Measurements from ENCODE around the gene PTPRT. TPM values are rescaled to one million over a fixed set of nuclear protein-coding genes. Genes with fewer than 3 reads are reported as not detected.

The PTPRT gene
- total and polyA plus RNA-seq, 9 donors: under 0.01 to 3.2 (median 0.22) TPM; not detected in 1

DNA sequence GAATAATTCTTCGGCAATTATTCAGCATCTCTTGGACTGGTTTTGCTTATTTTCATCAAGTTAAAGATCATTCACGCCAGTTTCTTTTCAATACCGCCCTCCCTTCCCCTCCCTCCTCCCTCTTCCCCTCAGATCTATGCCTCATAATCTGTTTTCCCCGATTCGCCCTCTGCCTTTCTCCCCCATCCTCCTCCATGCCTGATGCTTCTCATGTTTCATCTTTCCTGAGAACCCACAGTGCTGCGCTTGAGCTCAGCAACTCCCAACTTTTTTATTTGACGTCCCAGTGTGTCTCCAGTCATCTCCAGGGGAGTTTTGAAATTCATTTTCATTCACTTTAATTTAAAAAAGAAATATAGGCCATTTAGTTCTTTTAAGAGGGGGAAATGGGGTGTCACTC is 142.7 kb downstream of the PTPRT start:
- no peak for DNase-seq
- H3K27ac ChIP-seq: no peak overlapping the region
- H3K4me1 ChIP-seq (ENCODE audit: insufficient read depth): no peaks in the 10 kb centered on the region
- 15 to 27% (median 22%) methylated on average over 7 of the region's 7 CpGs for WGBS, 3 donors
- TF ChIP-seq, protein P1, sequence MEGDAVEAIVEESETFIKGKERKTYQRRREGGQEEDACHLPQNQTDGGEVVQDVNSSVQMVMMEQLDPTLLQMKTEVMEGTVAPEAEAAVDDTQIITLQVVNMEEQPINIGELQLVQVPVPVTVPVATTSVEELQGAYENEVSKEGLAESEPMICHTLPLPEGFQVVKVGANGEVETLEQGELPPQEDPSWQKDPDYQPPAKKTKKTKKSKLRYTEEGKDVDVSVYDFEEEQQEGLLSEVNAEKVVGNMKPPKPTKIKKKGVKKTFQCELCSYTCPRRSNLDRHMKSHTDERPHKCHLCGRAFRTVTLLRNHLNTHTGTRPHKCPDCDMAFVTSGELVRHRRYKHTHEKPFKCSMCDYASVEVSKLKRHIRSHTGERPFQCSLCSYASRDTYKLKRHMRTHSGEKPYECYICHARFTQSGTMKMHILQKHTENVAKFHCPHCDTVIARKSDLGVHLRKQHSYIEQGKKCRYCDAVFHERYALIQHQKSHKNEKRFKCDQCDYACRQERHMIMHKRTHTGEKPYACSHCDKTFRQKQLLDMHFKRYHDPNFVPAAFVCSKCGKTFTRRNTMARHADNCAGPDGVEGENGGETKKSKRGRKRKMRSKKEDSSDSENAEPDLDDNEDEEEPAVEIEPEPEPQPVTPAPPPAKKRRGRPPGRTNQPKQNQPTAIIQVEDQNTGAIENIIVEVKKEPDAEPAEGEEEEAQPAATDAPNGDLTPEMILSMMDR (IDR thresholded peaks at IDR 0.05): no peak
- TF ChIP-seq EP300 (IDR thresholded peaks at IDR 0.05) (no peak), POLR2A (IDR thresholded peaks at IDR 0.05) (no peak)
- no peaks in the 10 kb centered on the region for H3K9me3 ChIP-seq
- no peak overlapping the region for H3K4me3 ChIP-seq
- H3K36me3 ChIP-seq: no peaks in the 10 kb centered on the region
- intact Hi-C loops (cut with DNase I): no loop called here
- H3K27me3 ChIP-seq: no peaks in the 10 kb centered on the region

DNA sequence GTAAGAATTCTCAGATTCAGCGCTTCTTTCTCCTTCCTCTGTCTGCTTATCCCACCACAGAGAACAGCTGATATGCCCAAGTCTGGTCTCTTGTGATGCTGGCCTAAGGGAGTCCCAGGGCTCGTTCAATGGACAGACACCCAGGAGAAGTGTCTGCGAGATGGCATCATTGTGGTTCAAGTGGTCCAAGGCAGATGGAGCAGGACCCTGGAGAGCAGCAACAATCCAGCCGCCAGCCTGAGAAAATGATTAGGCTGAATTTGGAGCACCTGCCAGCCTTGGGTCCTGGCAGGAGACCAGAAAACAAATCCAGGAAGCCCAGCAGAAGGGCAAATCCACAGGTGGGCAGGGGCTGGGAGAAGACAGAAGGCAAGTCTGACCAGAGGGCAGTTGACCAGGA is 145.8 kb downstream of the PTPRT start:
- H3K4me3 ChIP-seq: no peak overlapping the region
- no peaks in the 10 kb centered on the region for H3K4me1 ChIP-seq (ENCODE audit: insufficient read depth)
- no peak overlapping the region for H3K27ac ChIP-seq
- H3K9me3 ChIP-seq: no peaks in the 10 kb centered on the region
- 40 to 44% (median 42%) methylated on average over 4 of the region's 4 CpGs for WGBS, 3 donors
- H3K27me3 ChIP-seq: no peaks in the 10 kb centered on the region
- no peak for DNase-seq
- intact Hi-C loops (cut with DNase I): no loop called here
- TF ChIP-seq POLR2A (IDR thresholded peaks at IDR 0.05) (no peak), EP300 (IDR thresholded peaks at IDR 0.05) (no peak)
- TF ChIP-seq, protein P1 (IDR thresholded peaks at IDR 0.05): no peak
- H3K36me3 ChIP-seq: no peaks in the 10 kb centered on the region

DNA sequence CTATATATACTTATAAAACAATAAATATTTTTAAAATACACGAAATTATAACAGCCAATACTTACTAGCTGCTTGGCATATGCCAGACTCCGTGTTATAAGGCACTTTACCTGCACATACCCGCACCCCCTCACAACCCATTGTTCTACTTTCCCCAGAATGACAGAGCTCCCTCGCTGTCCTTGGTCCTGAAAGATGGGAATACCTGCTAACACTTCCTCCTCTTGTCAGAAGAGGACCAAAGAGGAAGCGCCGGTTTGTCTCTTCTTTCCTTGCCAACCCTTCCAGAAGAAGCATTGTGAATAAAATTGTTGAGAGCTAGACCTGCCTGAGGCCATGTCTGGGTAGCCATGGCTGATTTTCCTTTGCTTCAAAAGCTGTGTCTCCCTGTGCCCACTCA is 149.3 kb downstream of the PTPRT start:
- Histone ChIP-seq H3K27me3 (no peaks in the 10 kb centered on the region), H3K27ac (no peak overlapping the region), H3K36me3 (no peaks in the 10 kb centered on the region), H3K4me3 (no peak overlapping the region), H3K4me1 (ENCODE audit: insufficient read depth) (no peaks in the 10 kb centered on the region), H3K9me3 (no peaks in the 10 kb centered on the region)
- intact Hi-C loops (cut with DNase I): no loop called here
- 14 to 24% (median 23%) methylated on average over 6 of the region's 6 CpGs for WGBS, 3 donors
- TF ChIP-seq, protein P1 (IDR thresholded peaks at IDR 0.05): no peak
- TF ChIP-seq POLR2A (IDR thresholded peaks at IDR 0.05): no peak
- TF ChIP-seq EP300 (IDR thresholded peaks at IDR 0.05): no peak
- no peak for DNase-seq

DNA sequence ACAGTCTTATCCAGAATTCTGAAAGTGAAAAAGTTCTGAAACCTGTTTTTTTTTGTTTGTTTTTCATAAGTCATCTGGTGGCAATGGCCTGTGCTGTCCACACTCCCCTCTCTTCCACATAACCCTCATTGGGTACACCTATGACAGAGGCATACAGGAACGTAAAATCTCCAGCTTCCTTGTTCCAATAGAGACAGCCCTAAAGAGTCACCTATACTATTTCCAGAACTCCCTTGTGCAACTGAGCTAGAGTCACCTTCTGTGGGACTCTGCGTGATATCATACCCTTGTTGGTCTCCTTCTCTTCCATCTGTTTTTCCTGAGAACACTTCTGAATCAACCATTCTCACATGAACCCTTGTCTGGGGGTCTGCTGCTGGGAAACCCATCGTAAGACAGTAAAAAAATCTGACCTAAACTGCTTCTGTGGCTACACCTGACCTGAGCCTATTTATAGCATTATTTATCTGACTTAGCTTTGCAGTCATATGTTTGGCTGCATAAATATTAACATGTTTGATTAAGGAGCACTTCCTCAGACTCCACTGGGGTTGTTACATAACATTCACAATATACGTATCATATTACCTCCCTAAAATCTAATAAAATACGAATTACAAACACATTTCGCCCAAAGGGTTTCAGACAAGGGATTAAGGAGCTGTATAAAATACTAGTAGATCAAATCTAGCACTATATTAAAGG is 151.9 kb downstream of the PTPRT start:
- TF ChIP-seq POLR2A (IDR thresholded peaks at IDR 0.05): no peak
- no peak for TF ChIP-seq EP300 (IDR thresholded peaks at IDR 0.05)
- TF ChIP-seq, protein P1 (IDR thresholded peaks at IDR 0.05): no peak
- no peaks in the 10 kb centered on the region for H3K27me3 ChIP-seq
- intact Hi-C loops (cut with DNase I): no loop called here
- no peaks in the 10 kb centered on the region for H3K36me3 ChIP-seq
- H3K27ac ChIP-seq: no peak overlapping the region
- no peak overlapping the region for H3K4me3 ChIP-seq
- no peaks in the 10 kb centered on the region for H3K9me3 ChIP-seq
- H3K4me1 ChIP-seq (ENCODE audit: insufficient read depth): no peaks in the 10 kb centered on the region
- WGBS, 3 donors: 64 to 71% (median 64%) methylated on average over 6 of the region's 6 CpGs
- DNase-seq: no peak

All from ovary (tissue), 9 donors.